Activated naive CD8-positive, alpha-beta T cell treated with anti-CD3 and anti-CD28 coated beads, Interleukin-2, amount 50 U/mL, for 24 hours (primary cell): Measurements from ENCODE around the gene CREB3L2.
"Not testable (repeated sequence)": the region's sequence is repeated elsewhere in the genome, so short reads cannot be mapped to it uniquely, and the experiment has no call there.

Experiments used
- ATAC-seq: fragments of 150-1000 bp; cut with Tn5 transposase; one replicate; pipeline ENCODE4 v1.10.0; 2021
- DNase-seq: peaks from one replicate; pipeline ENCODE4 v3.0.0; 2021
- H3K27ac Mint-ChIP-seq: one replicate; pipeline ENCODE4 v1.8.0; 2021; ENCODE audit warnings: mild to moderate bottlenecking, mixed read lengths
- H3K27me3 Mint-ChIP-seq: one replicate; pipeline ENCODE4 v1.8.0; 2021; ENCODE audit warnings: mixed read lengths
- H3K36me3 Mint-ChIP-seq: one replicate; pipeline ENCODE4 v1.8.0; 2021; ENCODE audit warnings: low read depth, mixed read lengths
- H3K4me1 Mint-ChIP-seq: one replicate; pipeline ENCODE4 v1.8.0; 2021; ENCODE audit warnings: mixed read lengths
- H3K4me3 Mint-ChIP-seq: one replicate; pipeline ENCODE4 v1.8.0; 2021; ENCODE audit warnings: mild to moderate bottlenecking, moderate library complexity, mixed read lengths
- H3K9me3 Mint-ChIP-seq: one replicate; pipeline ENCODE4 v1.8.0; 2021; ENCODE audit warnings: mixed read lengths

Gene CREB3L2

GRCh38 chr7:137920637-137921399 lies 81.1 kb downstream of the CREB3L2 start:
- ATAC-seq (no peak), DNase-seq (no peak)
- Mint-ChIP-seq H3K36me3 (peaks cover 21% of the 10 kb centered on the region), H3K4me1 (peaks cover 12% of the 10 kb centered on the region), H3K27ac (peak overlapping the region; percentile 43), H3K27me3 (no peaks in the 10 kb centered on the region), H3K4me3 (no peak overlapping the region), H3K9me3 (no peaks in the 10 kb centered on the region)

GRCh38 chr7:137919987-137920386 lies 81.9 kb downstream of the CREB3L2 start:
- Mint-ChIP-seq H3K9me3 (no peaks in the 10 kb centered on the region), H3K4me3 (no peak overlapping the region), H3K4me1 (peaks cover 12% of the 10 kb centered on the region), H3K27me3 (no peaks in the 10 kb centered on the region), H3K27ac (no peak overlapping the region), H3K36me3 (peaks cover 19% of the 10 kb centered on the region)
- no peak for ATAC-seq
- no peak for DNase-seq

- no peaks in the 10 kb centered on the region for H3K9me3 Mint-ChIP-seq
- DNase-seq, result no peak
- no peak for ATAC-seq
- H3K4me3 Mint-ChIP-seq, result no peak overlapping the region
- no peak overlapping the region for H3K27ac Mint-ChIP-seq
- peaks cover 31% of the 10 kb centered on the region for H3K36me3 Mint-ChIP-seq
- peaks cover 11% of the 10 kb centered on the region for H3K4me1 Mint-ChIP-seq
- H3K27me3 Mint-ChIP-seq, result no peaks in the 10 kb centered on the region
Observed at GRCh38 chr7:137916980-137917645, 84.8 kb downstream of the CREB3L2 start.

- no peak overlapping the region for H3K27ac Mint-ChIP-seq
Observed at GRCh38 chr7:137916564-137916963, 85.3 kb downstream of the CREB3L2 start.

GRCh38 chr7:137915266-137915665 lies 86.6 kb downstream of the CREB3L2 start:
- no peak for ATAC-seq
- Mint-ChIP-seq H3K9me3 (no peaks in the 10 kb centered on the region), H3K4me1 (no peaks in the 10 kb centered on the region), H3K27ac (no peak overlapping the region), H3K27me3 (no peaks in the 10 kb centered on the region), H3K4me3 (no peak overlapping the region), H3K36me3 (peaks cover 25% of the 10 kb centered on the region)
- DNase-seq, result no peak

More at GRCh38 chr7:137916564-137916963, 85.3 kb downstream of the CREB3L2 start:
- ATAC-seq (no peak), DNase-seq (no peak)
- Mint-ChIP-seq H3K27me3 (no peaks in the 10 kb centered on the region), H3K9me3 (no peaks in the 10 kb centered on the region), H3K4me3 (no peak overlapping the region), H3K4me1 (peaks cover 10% of the 10 kb centered on the region), H3K36me3 (peaks cover 34% of the 10 kb centered on the region)

GRCh38 chr7:137913985-137914384 lies 87.9 kb downstream of the CREB3L2 start:
- Mint-ChIP-seq H3K4me1 (no peaks in the 10 kb centered on the region), H3K4me3 (no peak overlapping the region), H3K9me3 (no peaks in the 10 kb centered on the region), H3K27me3 (no peaks in the 10 kb centered on the region), H3K36me3 (peaks cover 27% of the 10 kb centered on the region), H3K27ac (no peak overlapping the region)
- DNase-seq (no peak), ATAC-seq (no peak)

GRCh38 chr7:137909042-137909441 lies 92.8 kb downstream of the CREB3L2 start:
- Mint-ChIP-seq H3K4me3 (no peak overlapping the region), H3K36me3 (peaks cover 34% of the 10 kb centered on the region), H3K9me3 (no peaks in the 10 kb centered on the region), H3K27me3 (no peaks in the 10 kb centered on the region), H3K27ac (no peak overlapping the region), H3K4me1 (no peaks in the 10 kb centered on the region)
- DNase-seq (no peak), ATAC-seq (no peak)

- H3K27ac Mint-ChIP-seq, result no peak overlapping the region
- peaks cover 7% of the 10 kb centered on the region for H3K4me1 Mint-ChIP-seq
- H3K9me3 Mint-ChIP-seq, result no peaks in the 10 kb centered on the region
- H3K27me3 Mint-ChIP-seq, result no peaks in the 10 kb centered on the region
- DNase-seq, result no peak
- H3K4me3 Mint-ChIP-seq, result no peak overlapping the region
- ATAC-seq, result no peak
- H3K36me3 Mint-ChIP-seq, result peaks cover 33% of the 10 kb centered on the region
Observed at GRCh38 chr7:137908106-137908505, 93.8 kb downstream of the CREB3L2 start.

- H3K27me3 Mint-ChIP-seq, H3K9me3 Mint-ChIP-seq, DNase-seq, H3K27ac Mint-ChIP-seq, H3K4me3 Mint-ChIP-seq, ATAC-seq, H3K4me1 Mint-ChIP-seq: not testable (repeated sequence)
- H3K36me3 Mint-ChIP-seq, result peaks cover 24% of the 10 kb centered on the region
Observed at GRCh38 chr7:137906636-137907035, 95.2 kb downstream of the CREB3L2 start.

- Mint-ChIP-seq H3K9me3 (no peaks in the 10 kb centered on the region), H3K36me3 (peaks cover 28% of the 10 kb centered on the region), H3K27ac (no peak overlapping the region), H3K4me1 (peaks cover 7% of the 10 kb centered on the region), H3K27me3 (no peaks in the 10 kb centered on the region), H3K4me3 (no peak overlapping the region)
- DNase-seq (no peak), ATAC-seq (no peak)
Observed at GRCh38 chr7:137904833-137905232, 97.1 kb downstream of the CREB3L2 start.

- H3K4me1 Mint-ChIP-seq, result peaks cover 13% of the 10 kb centered on the region
- no peak overlapping the region for H3K4me3 Mint-ChIP-seq
- peaks cover 27% of the 10 kb centered on the region for H3K36me3 Mint-ChIP-seq
- no peaks in the 10 kb centered on the region for H3K27me3 Mint-ChIP-seq
- H3K27ac Mint-ChIP-seq, result no peak overlapping the region
- DNase-seq (peak; percentile 51), ATAC-seq (peak; percentile 62)
- H3K9me3 Mint-ChIP-seq, result no peaks in the 10 kb centered on the region
Observed at GRCh38 chr7:137903382-137904169, 98.3 kb downstream of the CREB3L2 start.

GRCh38 chr7:137900137-137900536 lies 101.7 kb downstream of the CREB3L2 start:
- no peaks in the 10 kb centered on the region for H3K27me3 Mint-ChIP-seq
- no peak overlapping the region for H3K4me3 Mint-ChIP-seq
- no peak overlapping the region for H3K27ac Mint-ChIP-seq
- H3K4me1 Mint-ChIP-seq, result peaks cover 38% of the 10 kb centered on the region
- ATAC-seq (no peak), DNase-seq (no peak)
- no peaks in the 10 kb centered on the region for H3K9me3 Mint-ChIP-seq
- peaks cover 26% of the 10 kb centered on the region for H3K36me3 Mint-ChIP-seq

GRCh38 chr7:137898839-137899721 lies 102.8 kb downstream of the CREB3L2 start:
- Mint-ChIP-seq H3K36me3 (peaks cover 27% of the 10 kb centered on the region), H3K9me3 (no peaks in the 10 kb centered on the region), H3K4me1 (peaks cover 45% of the 10 kb centered on the region), H3K27me3 (no peaks in the 10 kb centered on the region), H3K4me3 (peak overlapping the region; percentile 22), H3K27ac (peak overlapping the region; percentile 55)
- DNase-seq (peak; percentile 84), ATAC-seq (peak; percentile 80)
